ENCODE measurements around the gene SERPINB13. TPM values are rescaled to one million over a fixed set of nuclear protein-coding genes. Genes with fewer than 3 reads are reported as not detected.

SERPINB13 gene
- total and polyA plus RNA-seq, 2 donors (not counting 1 experiment from before 2014, with no cell fraction given) = not detected

DNA sequence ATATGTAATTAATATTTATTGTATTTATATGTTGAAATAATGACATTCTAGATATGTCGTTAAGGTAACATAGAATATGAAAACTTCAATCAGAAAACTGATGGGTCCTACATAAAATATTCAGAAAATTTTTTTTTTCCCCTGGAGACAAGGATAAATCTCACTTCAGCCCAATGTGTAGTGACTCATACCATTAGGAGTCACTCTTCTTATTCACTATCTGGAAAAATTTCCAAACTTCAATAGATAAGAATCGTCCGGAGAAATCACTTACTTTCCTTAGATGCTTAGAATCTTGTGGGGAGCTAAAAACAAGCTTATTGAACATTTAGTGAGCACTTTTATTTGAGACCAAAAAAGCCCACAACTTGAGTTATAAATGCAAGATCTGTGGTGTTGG, 4.6 kb downstream of the SERPINB13 start:
- Mint-ChIP-seq H3K9me3 (ENCODE audit: insufficient read depth) (no peaks in the 10 kb centered on the region), H3K27ac (no peak overlapping the region), H3K4me3 (no peak overlapping the region), H3K4me1 (no peaks in the 10 kb centered on the region), H3K27me3 (peaks cover 5% of the 10 kb centered on the region)
- Histone ChIP-seq H3K27ac (ENCODE audit: low read length in 2 of 2) (no peak overlapping the region), H3K79me2 (ENCODE audit: control insufficient read depth, insufficient read depth, low read length) (no peaks in the 10 kb centered on the region), H3K9ac (ENCODE audit: low read length) (no peak overlapping the region), H3K36me3 (replicated peaks in 1 of 2; ENCODE audit: control extremely low read depth in 1 of 2, control insufficient read depth in 1 of 2, extremely low read depth in 1 of 2, insufficient read depth in 2 of 2, low read length in 1 of 2) (no peaks in the 10 kb centered on the region), H3K9me3 (ENCODE audit: control extremely low read depth in 1 of 3, control insufficient read depth in 2 of 3, insufficient read depth in 1 of 3, low read length in 2 of 3) (no peaks in the 10 kb centered on the region), H4K20me1 (ENCODE audit: control insufficient read depth, insufficient read depth, low read length, poor library complexity, severe bottlenecking) (no peaks in the 10 kb centered on the region), H3K27me3 (replicated peaks in 1 of 4; ENCODE audit: control extremely low read depth in 1 of 4, control insufficient read depth in 3 of 4, insufficient read depth in 4 of 4, low read length in 3 of 4) (peaks cover 0 to 4% (median 3%) of the 10 kb centered on the region in 4 experiments), H3K4me1 (ENCODE audit: control insufficient read depth in 2 of 2, insufficient read depth in 2 of 2, low read length in 2 of 2) (no peaks in the 10 kb centered on the region), H3K4me2 (replicated peaks; ENCODE audit: low read depth, low read length, poor library complexity, severe bottlenecking) (no peak overlapping the region), H2AFZ (ENCODE audit: insufficient read depth, low read depth, low read length, poor library complexity, severe bottlenecking) (no peak overlapping the region), H3K4me3 (ENCODE audit: control extremely low read depth in 1 of 5, extremely low read depth in 1 of 5, insufficient read depth in 1 of 5, low read depth in 2 of 5, low read length in 4 of 5) (no peak overlapping the region)
- intact Hi-C loops (cut with micrococcal nuclease) = no loop called here
- ATAC-seq (ENCODE audit: low read depth) = no peak
- no peak for TF ChIP-seq EZH2 (IDR thresholded peaks at IDR 0.05; ENCODE audit: borderline replicate concordance, insufficient read depth, low read depth, low read length, poor library complexity, severe bottlenecking)
- no peak for TF ChIP-seq CTCF (IDR thresholded peaks at IDR 0.05)
- POLR2A ChIA-PET = no interaction called here
- CTCF ChIA-PET = no interaction called here
- DNase-seq = no peak
- WGBS (ENCODE audit: insufficient coverage) = no CpG with 5 or more reads among the region's 3 CpGs

DNA sequence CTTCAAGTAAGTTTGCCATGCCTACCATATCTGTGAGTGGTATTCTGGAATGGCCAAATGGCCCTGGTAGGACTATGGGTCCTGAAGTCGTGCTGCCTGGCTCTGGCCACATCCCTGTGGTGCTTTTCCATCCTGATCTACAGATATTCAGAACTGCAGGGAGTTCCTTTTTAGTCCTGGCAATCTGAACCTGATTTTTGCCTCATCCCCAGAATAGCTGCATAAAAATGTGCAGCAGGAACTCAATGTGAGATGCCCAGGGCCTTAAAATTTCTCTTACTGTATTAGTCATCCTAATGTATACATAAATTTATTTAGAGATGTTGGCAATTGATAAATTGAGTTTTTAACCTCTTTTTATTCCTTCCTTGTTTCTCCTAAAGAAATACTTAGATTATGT, 5.3 kb downstream of the SERPINB13 start:
- WGBS (ENCODE audit: insufficient coverage) = 40% methylated on average over 1 of the region's 1 CpG
- Histone ChIP-seq H3K9ac (ENCODE audit: low read length) (no peak overlapping the region), H3K27me3 (replicated peaks in 1 of 4; ENCODE audit: control extremely low read depth in 1 of 4, control insufficient read depth in 3 of 4, insufficient read depth in 4 of 4, low read length in 3 of 4) (peaks cover 0 to 3% (median 1%) of the 10 kb centered on the region in 4 experiments), H2AFZ (ENCODE audit: insufficient read depth, low read depth, low read length, poor library complexity, severe bottlenecking) (no peak overlapping the region), H3K79me2 (ENCODE audit: control insufficient read depth, insufficient read depth, low read length) (no peaks in the 10 kb centered on the region), H3K4me1 (ENCODE audit: control insufficient read depth in 2 of 2, insufficient read depth in 2 of 2, low read length in 2 of 2) (no peaks in the 10 kb centered on the region), H4K20me1 (ENCODE audit: control insufficient read depth, insufficient read depth, low read length, poor library complexity, severe bottlenecking) (no peaks in the 10 kb centered on the region), H3K9me3 (ENCODE audit: control extremely low read depth in 1 of 3, control insufficient read depth in 2 of 3, insufficient read depth in 1 of 3, low read length in 2 of 3) (no peaks in the 10 kb centered on the region), H3K36me3 (replicated peaks in 1 of 2; ENCODE audit: control extremely low read depth in 1 of 2, control insufficient read depth in 1 of 2, extremely low read depth in 1 of 2, insufficient read depth in 2 of 2, low read length in 1 of 2) (no peaks in the 10 kb centered on the region), H3K4me3 (ENCODE audit: control extremely low read depth in 1 of 5, extremely low read depth in 1 of 5, insufficient read depth in 1 of 5, low read depth in 2 of 5, low read length in 4 of 5) (no peak overlapping the region), H3K27ac (ENCODE audit: low read length in 2 of 2) (no peak overlapping the region), H3K4me2 (replicated peaks; ENCODE audit: low read depth, low read length, poor library complexity, severe bottlenecking) (no peak overlapping the region)
- Mint-ChIP-seq H3K27ac (no peak overlapping the region), H3K27me3 (no peaks in the 10 kb centered on the region), H3K4me1 (no peaks in the 10 kb centered on the region), H3K9me3 (ENCODE audit: insufficient read depth) (no peaks in the 10 kb centered on the region), H3K4me3 (no peak overlapping the region)
- CTCF ChIA-PET = no interaction called here
- ATAC-seq (ENCODE audit: low read depth) (no peak), DNase-seq (no peak)
- POLR2A ChIA-PET = no interaction called here
- TF ChIP-seq EZH2 (IDR thresholded peaks at IDR 0.05; ENCODE audit: borderline replicate concordance, insufficient read depth, low read depth, low read length, poor library complexity, severe bottlenecking) (no peak), CTCF (IDR thresholded peaks at IDR 0.05) (no peak)
- intact Hi-C loops (cut with micrococcal nuclease) = no loop called here
